GM23338 (cell line): ENCODE results near the gene PPP4R1. TPM values are rescaled to one million over a fixed set of nuclear protein-coding genes. Genes with fewer than 3 reads are reported as not detected.

Source experiments
- ATAC-seq: fragments of 200-7000 bp; cut with Tn5 transposase; 3 replicates; pipeline ENCODE4 v1.9.1; 2020
- DNase-seq: peaks from one replicate; pipeline ENCODE4 v3.0.0-alpha.2; 2015; ENCODE audit warnings: low spot score
- H2AFZ ChIP-seq: fragments of 200-600 bp; sonication (generic); 2 replicates; pipeline ENCODE4 v1.8.0; 2016; ENCODE audit warnings: antibody characterized with exemption, mild to moderate bottlenecking, moderate library complexity
- H3F3A ChIP-seq: fragments of 200-600 bp; sonication (generic); replicated peaks from 2 replicates; pipeline ENCODE4 v1.8.0; 2017; ENCODE audit warnings: antibody characterized with exemption, mixed run types, low read depth
- H3K27ac ChIP-seq: fragments of 200-600 bp; sonication (generic); 2 replicates; pipeline ENCODE4 v1.6.1; 2016; ENCODE audit warnings: low read depth
- H3K27me3 ChIP-seq: fragments of 200-600 bp; sonication (generic); 2 replicates; pipeline ENCODE4 v1.8.0; 2016; ENCODE audit warnings: mild to moderate bottlenecking, mixed run types, moderate library complexity; ENCODE audit not compliant: insufficient read depth
- H3K36me3 ChIP-seq: fragments of 200-600 bp; sonication (generic); 2 replicates; pipeline ENCODE4 v1.8.0; 2016; ENCODE audit warnings: mild to moderate bottlenecking; ENCODE audit not compliant: insufficient read depth
- H3K4me1 ChIP-seq: fragments of 200-600 bp; sonication (generic); 2 replicates; pipeline ENCODE4 v1.8.0; 2016; ENCODE audit warnings: mild to moderate bottlenecking, moderate library complexity; ENCODE audit not compliant: insufficient read depth
- H3K4me2 ChIP-seq: fragments of 200-600 bp; sonication (generic); 2 replicates; pipeline ENCODE4 v1.7.1; 2017; ENCODE audit warnings: mixed run types
- H3K4me3 ChIP-seq: fragments of 200-600 bp; sonication (generic); 2 replicates; pipeline ENCODE4 v1.6.1; 2016; ENCODE audit warnings: mixed run types
- H3K79me2 ChIP-seq: fragments of 200-600 bp; sonication (generic); replicated peaks from 2 replicates; pipeline ENCODE4 v1.8.0; 2017; ENCODE audit warnings: mild to moderate bottlenecking; ENCODE audit not compliant: insufficient read depth
- H3K9me2 ChIP-seq: fragments of 200-600 bp; sonication (generic); 2 replicates; pipeline ENCODE4 v1.8.0; 2017; ENCODE audit not compliant: insufficient read depth
- H4K20me1 ChIP-seq: fragments of 200-600 bp; sonication (generic); replicated peaks from 2 replicates; pipeline ENCODE4 v1.8.0; 2017; ENCODE audit warnings: mild to moderate bottlenecking; ENCODE audit not compliant: insufficient read depth
- H3K27ac Mint-ChIP-seq: 2 replicates; pipeline ENCODE4 v1.8.0; 2020; ENCODE audit warnings: inconsistent platforms, mild to moderate bottlenecking, moderate library complexity, mixed read lengths
- H3K27me3 Mint-ChIP-seq: 3 replicates; pipeline ENCODE4 v1.8.0; 2022; ENCODE audit warnings: low read depth, mild to moderate bottlenecking, moderate library complexity, mixed read lengths, inconsistent platforms; ENCODE audit not compliant: insufficient read depth, poor library complexity
- H3K36me3 Mint-ChIP-seq: 3 replicates; pipeline ENCODE4 v1.8.0; 2021; ENCODE audit warnings: low read depth, mild to moderate bottlenecking, inconsistent platforms, moderate library complexity, mixed read lengths
- H3K4me1 Mint-ChIP-seq: 3 replicates; pipeline ENCODE4 v1.8.0; 2020; ENCODE audit warnings: mild to moderate bottlenecking, inconsistent platforms, mixed read lengths
- H3K4me3 Mint-ChIP-seq: 3 replicates; pipeline ENCODE4 v1.8.0; 2021; ENCODE audit warnings: moderate library complexity, mild to moderate bottlenecking, inconsistent platforms, mixed read lengths
- H3K9me3 Mint-ChIP-seq: 3 replicates; pipeline ENCODE4 v1.8.0; 2020; ENCODE audit warnings: moderate library complexity, mild to moderate bottlenecking, inconsistent platforms, mixed read lengths
- CREB1 ChIP-seq: fragments of 250-450 bp; sonication (Bioruptor Pico); IDR thresholded peaks from 2 replicates; pipeline ENCODE4 v1.5.0; 2020; ENCODE audit warnings: low read depth, mild to moderate bottlenecking, moderate library complexity
- EZH2 ChIP-seq: fragments of 200-600 bp; sonication (generic); IDR thresholded peaks from one replicate; pipeline ENCODE4 v1.8.0; 2017; ENCODE audit warnings: antibody characterized with exemption, mild to moderate bottlenecking, low read depth; ENCODE audit not compliant: unreplicated experiment
- EZH2phosphoT487 ChIP-seq: fragments of 200-600 bp; sonication (generic); IDR thresholded peaks from one replicate; pipeline ENCODE4 v1.8.1; 2018; ENCODE audit warnings: antibody characterized with exemption; ENCODE audit not compliant: unreplicated experiment
- JUNB ChIP-seq: IDR thresholded peaks from one replicate; pipeline ENCODE4 v1.6.1; 2016; ENCODE audit warnings: antibody characterized with exemption; ENCODE audit not compliant: unreplicated experiment
- NANOG ChIP-seq: IDR thresholded peaks from 2 replicates; pipeline ENCODE4 v1.6.1; 2016; ENCODE audit warnings: antibody characterized with exemption, borderline replicate concordance
- POLR2AphosphoS5 ChIP-seq: IDR thresholded peaks from 2 replicates; pipeline ENCODE4 v1.6.1; 2016; ENCODE audit warnings: antibody characterized with exemption, low read depth
- STAT1 ChIP-seq: IDR thresholded peaks from one replicate; pipeline ENCODE4 v1.6.1; 2016; ENCODE audit warnings: antibody characterized with exemption; ENCODE audit not compliant: unreplicated experiment
- ZNF114 ChIP-seq: fragments of 250-450 bp; sonication (Bioruptor Pico); IDR thresholded peaks from 2 replicates; pipeline ENCODE4 v1.5.0; 2020; ENCODE audit warnings: mild to moderate bottlenecking, moderate library complexity
- ZNF331 ChIP-seq: fragments of 250-450 bp; sonication (Bioruptor Pico); IDR thresholded peaks from 2 replicates; pipeline ENCODE4 v1.5.0; 2020; ENCODE audit warnings: low read depth, mild to moderate bottlenecking, moderate library complexity
- polyA plus RNA-seq: library from polyadenylated mRNA; unstranded; fragments of >200 nt; fragmentation: Nextera tagmentation; extraction: Ambion mirVana; gene quantifications from 2 replicates; pipeline ENCODE4 v1.2.1, GENCODE V29; 2016
- total RNA-seq: library from RNA; depleted of rRNA; stranded (reverse); fragments of >200 nt; shearing (Covaris generic); gene quantifications from 2 replicates; pipeline ENCODE4 v1.2.3, GENCODE V29; 2014
- TF ChIP-seq, protein P1 (sequence below), 2 experiments: fragments of 200-600 bp in 1 of 2; sonication (generic) in 1 of 2; conservative IDR thresholded peaks; 2 replicates each; pipeline versions ENCODE4 v1.5.1 to v1.6.1; 2016 to 2017; ENCODE audit warnings: antibody characterized with exemption in 2 of 2, low read depth in 2 of 2, mild to moderate bottlenecking in 2 of 2, moderate library complexity in 1 of 2
- TF ChIP-seq, protein P2 (sequence below): IDR thresholded peaks from 2 replicates; pipeline ENCODE4 v1.6.1; 2016; ENCODE audit warnings: antibody characterized with exemption
- TF ChIP-seq, protein P3 (sequence below): fragments of 250-450 bp; sonication (Bioruptor Pico); IDR thresholded peaks from 2 replicates; pipeline ENCODE4 v1.5.0; 2020; ENCODE audit warnings: mild to moderate bottlenecking, moderate library complexity
- TF ChIP-seq, protein P4 (sequence below): IDR thresholded peaks from one replicate; pipeline ENCODE4 v1.6.1; 2018; ENCODE audit warnings: antibody characterized with exemption; ENCODE audit not compliant: unreplicated experiment

Gene PPP4R1
- total and polyA plus RNA-seq, 2 experiments from 2014 or later, result 18.1 to 79.4 TPM

DNA sequence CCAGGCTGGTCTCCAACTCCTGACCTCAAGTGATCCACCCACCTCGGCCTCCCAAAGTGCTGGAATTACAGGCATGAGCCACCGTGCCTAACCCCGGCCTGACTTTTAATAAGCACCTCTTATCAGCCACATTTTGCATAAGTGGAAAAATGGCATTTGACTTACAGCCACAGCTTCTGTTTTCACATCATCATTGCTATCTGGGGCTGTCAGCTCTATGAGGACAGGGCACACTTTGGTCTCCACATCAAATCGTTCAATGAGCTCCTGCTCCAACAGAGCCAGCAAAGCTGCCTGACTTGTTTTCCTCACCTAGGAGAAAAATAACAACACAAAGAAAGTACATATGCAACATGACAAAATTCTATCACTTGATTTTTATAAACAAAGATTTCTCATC is 26.4 kb downstream of the PPP4R1 start:
- DNase-seq (no peak), ATAC-seq (no peak)
- Mint-ChIP-seq H3K4me3 (no peak overlapping the region), H3K27ac (no peak overlapping the region), H3K36me3 (peaks cover 42% of the 10 kb centered on the region), H3K4me1 (no peaks in the 10 kb centered on the region), H3K27me3 (no peaks in the 10 kb centered on the region), H3K9me3 (no peaks in the 10 kb centered on the region)
- H2AFZ ChIP-seq, result no peak overlapping the region
- no peak overlapping the region for H3K27ac ChIP-seq
- no peaks in the 10 kb centered on the region; the same call in 1 of the 2 replicates for H4K20me1 ChIP-seq
- TF ChIP-seq JUNB, result no peak
- TF ChIP-seq STAT1, result no peak
- TF ChIP-seq ZNF331 (CRISPR knock-in tag), result no peak
- TF ChIP-seq NANOG, result no peak
- TF ChIP-seq, protein P1, sequence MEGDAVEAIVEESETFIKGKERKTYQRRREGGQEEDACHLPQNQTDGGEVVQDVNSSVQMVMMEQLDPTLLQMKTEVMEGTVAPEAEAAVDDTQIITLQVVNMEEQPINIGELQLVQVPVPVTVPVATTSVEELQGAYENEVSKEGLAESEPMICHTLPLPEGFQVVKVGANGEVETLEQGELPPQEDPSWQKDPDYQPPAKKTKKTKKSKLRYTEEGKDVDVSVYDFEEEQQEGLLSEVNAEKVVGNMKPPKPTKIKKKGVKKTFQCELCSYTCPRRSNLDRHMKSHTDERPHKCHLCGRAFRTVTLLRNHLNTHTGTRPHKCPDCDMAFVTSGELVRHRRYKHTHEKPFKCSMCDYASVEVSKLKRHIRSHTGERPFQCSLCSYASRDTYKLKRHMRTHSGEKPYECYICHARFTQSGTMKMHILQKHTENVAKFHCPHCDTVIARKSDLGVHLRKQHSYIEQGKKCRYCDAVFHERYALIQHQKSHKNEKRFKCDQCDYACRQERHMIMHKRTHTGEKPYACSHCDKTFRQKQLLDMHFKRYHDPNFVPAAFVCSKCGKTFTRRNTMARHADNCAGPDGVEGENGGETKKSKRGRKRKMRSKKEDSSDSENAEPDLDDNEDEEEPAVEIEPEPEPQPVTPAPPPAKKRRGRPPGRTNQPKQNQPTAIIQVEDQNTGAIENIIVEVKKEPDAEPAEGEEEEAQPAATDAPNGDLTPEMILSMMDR (conservative IDR thresholded peaks at IDR 0.05; ENCODE audit: low read depth in 2 of 2), result no peak
- TF ChIP-seq EZH2, result no peak
- TF ChIP-seq ZNF114 (CRISPR knock-in tag), result no peak
- TF ChIP-seq, protein P2, sequence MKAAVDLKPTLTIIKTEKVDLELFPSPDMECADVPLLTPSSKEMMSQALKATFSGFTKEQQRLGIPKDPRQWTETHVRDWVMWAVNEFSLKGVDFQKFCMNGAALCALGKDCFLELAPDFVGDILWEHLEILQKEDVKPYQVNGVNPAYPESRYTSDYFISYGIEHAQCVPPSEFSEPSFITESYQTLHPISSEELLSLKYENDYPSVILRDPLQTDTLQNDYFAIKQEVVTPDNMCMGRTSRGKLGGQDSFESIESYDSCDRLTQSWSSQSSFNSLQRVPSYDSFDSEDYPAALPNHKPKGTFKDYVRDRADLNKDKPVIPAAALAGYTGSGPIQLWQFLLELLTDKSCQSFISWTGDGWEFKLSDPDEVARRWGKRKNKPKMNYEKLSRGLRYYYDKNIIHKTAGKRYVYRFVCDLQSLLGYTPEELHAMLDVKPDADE, result no peak
- no peak for TF ChIP-seq EZH2phosphoT487
- TF ChIP-seq CREB1 (CRISPR knock-in tag), result no peak
- TF ChIP-seq, protein P3, sequence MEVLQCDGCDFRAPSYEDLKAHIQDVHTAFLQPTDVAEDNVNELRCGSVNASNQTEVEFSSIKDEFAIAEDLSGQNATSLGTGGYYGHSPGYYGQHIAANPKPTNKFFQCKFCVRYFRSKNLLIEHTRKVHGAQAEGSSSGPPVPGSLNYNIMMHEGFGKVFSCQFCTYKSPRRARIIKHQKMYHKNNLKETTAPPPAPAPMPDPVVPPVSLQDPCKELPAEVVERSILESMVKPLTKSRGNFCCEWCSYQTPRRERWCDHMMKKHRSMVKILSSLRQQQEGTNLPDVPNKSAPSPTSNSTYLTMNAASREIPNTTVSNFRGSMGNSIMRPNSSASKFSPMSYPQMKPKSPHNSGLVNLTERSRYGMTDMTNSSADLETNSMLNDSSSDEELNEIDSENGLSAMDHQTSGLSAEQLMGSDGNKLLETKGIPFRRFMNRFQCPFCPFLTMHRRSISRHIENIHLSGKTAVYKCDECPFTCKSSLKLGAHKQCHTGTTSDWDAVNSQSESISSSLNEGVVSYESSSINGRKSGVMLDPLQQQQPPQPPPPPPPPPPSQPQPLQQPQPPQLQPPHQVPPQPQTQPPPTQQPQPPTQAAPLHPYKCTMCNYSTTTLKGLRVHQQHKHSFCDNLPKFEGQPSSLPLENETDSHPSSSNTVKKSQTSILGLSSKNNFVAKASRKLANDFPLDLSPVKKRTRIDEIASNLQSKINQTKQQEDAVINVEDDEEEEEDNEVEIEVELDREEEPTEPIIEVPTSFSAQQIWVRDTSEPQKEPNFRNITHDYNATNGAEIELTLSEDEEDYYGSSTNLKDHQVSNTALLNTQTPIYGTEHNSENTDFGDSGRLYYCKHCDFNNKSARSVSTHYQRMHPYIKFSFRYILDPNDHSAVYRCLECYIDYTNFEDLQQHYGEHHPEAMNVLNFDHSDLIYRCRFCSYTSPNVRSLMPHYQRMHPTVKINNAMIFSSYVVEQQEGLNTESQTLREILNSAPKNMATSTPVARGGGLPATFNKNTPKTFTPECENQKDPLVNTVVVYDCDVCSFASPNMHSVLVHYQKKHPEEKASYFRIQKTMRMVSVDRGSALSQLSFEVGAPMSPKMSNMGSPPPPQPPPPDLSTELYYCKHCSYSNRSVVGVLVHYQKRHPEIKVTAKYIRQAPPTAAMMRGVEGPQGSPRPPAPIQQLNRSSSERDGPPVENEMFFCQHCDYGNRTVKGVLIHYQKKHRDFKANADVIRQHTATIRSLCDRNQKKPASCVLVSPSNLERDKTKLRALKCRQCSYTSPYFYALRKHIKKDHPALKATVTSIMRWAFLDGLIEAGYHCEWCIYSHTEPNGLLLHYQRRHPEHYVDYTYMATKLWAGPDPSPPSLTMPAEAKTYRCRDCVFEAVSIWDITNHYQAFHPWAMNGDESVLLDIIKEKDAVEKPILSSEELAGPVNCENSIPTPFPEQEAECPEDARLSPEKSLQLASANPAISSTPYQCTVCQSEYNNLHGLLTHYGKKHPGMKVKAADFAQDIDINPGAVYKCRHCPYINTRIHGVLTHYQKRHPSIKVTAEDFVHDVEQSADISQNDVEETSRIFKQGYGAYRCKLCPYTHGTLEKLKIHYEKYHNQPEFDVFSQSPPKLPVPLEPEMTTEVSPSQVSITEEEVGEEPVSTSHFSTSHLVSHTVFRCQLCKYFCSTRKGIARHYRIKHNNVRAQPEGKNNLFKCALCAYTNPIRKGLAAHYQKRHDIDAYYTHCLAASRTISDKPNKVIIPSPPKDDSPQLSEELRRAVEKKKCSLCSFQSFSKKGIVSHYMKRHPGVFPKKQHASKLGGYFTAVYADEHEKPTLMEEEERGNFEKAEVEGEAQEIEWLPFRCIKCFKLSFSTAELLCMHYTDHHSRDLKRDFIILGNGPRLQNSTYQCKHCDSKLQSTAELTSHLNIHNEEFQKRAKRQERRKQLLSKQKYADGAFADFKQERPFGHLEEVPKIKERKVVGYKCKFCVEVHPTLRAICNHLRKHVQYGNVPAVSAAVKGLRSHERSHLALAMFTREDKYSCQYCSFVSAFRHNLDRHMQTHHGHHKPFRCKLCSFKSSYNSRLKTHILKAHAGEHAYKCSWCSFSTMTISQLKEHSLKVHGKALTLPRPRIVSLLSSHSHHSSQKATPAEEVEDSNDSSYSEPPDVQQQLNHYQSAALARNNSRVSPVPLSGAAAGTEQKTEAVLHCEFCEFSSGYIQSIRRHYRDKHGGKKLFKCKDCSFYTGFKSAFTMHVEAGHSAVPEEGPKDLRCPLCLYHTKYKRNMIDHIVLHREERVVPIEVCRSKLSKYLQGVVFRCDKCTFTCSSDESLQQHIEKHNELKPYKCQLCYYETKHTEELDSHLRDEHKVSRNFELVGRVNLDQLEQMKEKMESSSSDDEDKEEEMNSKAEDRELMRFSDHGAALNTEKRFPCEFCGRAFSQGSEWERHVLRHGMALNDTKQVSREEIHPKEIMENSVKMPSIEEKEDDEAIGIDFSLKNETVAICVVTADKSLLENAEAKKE (CRISPR knock-in tag), result no peak
- TF ChIP-seq, protein P4, sequence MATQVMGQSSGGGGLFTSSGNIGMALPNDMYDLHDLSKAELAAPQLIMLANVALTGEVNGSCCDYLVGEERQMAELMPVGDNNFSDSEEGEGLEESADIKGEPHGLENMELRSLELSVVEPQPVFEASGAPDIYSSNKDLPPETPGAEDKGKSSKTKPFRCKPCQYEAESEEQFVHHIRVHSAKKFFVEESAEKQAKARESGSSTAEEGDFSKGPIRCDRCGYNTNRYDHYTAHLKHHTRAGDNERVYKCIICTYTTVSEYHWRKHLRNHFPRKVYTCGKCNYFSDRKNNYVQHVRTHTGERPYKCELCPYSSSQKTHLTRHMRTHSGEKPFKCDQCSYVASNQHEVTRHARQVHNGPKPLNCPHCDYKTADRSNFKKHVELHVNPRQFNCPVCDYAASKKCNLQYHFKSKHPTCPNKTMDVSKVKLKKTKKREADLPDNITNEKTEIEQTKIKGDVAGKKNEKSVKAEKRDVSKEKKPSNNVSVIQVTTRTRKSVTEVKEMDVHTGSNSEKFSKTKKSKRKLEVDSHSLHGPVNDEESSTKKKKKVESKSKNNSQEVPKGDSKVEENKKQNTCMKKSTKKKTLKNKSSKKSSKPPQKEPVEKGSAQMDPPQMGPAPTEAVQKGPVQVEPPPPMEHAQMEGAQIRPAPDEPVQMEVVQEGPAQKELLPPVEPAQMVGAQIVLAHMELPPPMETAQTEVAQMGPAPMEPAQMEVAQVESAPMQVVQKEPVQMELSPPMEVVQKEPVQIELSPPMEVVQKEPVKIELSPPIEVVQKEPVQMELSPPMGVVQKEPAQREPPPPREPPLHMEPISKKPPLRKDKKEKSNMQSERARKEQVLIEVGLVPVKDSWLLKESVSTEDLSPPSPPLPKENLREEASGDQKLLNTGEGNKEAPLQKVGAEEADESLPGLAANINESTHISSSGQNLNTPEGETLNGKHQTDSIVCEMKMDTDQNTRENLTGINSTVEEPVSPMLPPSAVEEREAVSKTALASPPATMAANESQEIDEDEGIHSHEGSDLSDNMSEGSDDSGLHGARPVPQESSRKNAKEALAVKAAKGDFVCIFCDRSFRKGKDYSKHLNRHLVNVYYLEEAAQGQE, result no peak
- no peak for TF ChIP-seq POLR2AphosphoS5
- no peaks in the 10 kb centered on the region for H3K9me2 ChIP-seq
- no peak overlapping the region for H3K4me3 ChIP-seq
- H3F3A ChIP-seq, result no peaks in the 10 kb centered on the region
- no peaks in the 10 kb centered on the region for H3K27me3 ChIP-seq
- H3K79me2 ChIP-seq, result 0 out of 2 replicates have a peak, but pooled peaks cover 3% of the 10 kb centered on the region
- peaks cover 12% of the 10 kb centered on the region; the same call in 1 of the 2 replicates for H3K36me3 ChIP-seq
- peaks cover 3% of the 10 kb centered on the region; the same call in 1 of the 2 replicates for H3K4me1 ChIP-seq
- H3K4me2 ChIP-seq, result no peak overlapping the region
